ENCODE results near the gene MED27.

DNA sequence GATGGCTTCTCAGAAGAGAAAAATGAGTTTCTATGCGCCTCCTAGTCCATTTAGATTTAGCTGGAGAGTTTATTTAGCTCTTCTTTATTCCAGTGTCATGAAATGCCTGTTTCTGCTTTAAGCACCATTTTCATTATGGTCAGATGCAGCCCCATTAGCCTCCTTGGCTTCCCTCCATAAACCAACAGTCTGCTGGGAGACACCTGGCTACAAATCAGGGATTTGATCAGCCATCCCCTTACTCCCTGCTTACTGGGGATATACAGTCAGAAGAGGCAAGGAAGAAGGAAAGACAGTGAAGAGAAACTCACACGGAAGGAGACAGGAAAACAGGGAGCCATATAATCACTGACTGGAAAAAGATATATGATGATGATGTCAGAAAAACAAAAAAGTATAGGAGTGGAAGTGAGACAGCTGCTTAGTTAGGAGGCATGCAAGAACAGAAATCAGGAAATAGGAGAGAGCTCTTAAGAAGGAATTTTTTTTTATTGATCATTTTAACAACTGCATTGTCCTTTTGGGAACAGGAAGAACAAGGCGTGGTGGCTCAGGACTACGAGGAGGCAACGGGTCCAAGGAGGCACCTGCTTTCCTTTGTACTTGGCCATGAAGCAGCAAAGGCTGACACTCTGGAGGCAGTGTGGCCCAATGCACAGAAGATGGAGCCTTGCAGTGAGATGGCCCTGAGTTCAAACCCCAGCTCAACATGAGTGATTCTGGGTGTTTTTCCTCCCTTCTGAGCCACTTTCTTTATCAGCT lies 56.1 kb downstream of the MED27 start:
- TF ChIP-seq POLR2A (IDR thresholded peaks at IDR 0.05; ENCODE audit: low read depth, low read length) (no peak), POLR2AphosphoS5 (IDR thresholded peaks at IDR 0.05; ENCODE audit: low read depth, low read length) (no peak)

All from GM12892 (cell line).